Measurements from ENCODE around the gene PITPNM3. TPM values are rescaled to one million over a fixed set of nuclear protein-coding genes. Genes with fewer than 3 reads are reported as not detected.

Gene PITPNM3
- total and polyA plus RNA-seq, 2 of the 8 experiments (the other 6 are each of a cell fraction or from before 2014, with no cell fraction given) = 1.7 to 3.1 TPM

DNA sequence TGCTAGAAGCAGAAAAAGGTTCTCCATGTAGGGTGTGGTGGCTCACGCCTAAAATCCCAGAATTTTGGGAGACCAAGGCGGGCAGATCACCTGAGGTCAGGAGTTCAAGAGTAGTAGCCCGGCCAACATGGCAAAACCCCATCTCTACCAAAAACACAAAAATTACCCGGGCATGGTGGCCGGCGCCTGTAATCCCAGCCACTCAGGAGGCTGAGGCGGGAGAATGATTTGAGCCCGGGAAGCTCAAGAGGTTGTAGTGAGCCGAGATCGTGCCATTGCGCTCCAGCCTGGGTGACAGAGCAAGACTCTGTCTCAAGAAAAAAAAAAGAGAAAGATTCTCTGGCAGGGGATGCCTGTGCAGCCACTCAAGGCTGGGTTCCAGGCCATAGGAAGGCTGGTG is 54.2 kb downstream of the PITPNM3 start:
- Histone ChIP-seq H2AK5ac (ENCODE audit: low read depth, low read length) (no peak overlapping the region), H3K4me3 (ENCODE audit: extremely low read depth in 1 of 4, insufficient read depth in 2 of 4, low read depth in 3 of 4, low read length in 4 of 4) (no peak overlapping the region)
- CTCF ChIA-PET (ENCODE audit: partially characterized antibody) = interaction anchor here (0.6 to 3.6 kb wide), 2 partner anchors 30 to 494 kb away, joined by 3 to 11 read pairs; no protein-coding TSS in a partner anchor
- TF ChIP-seq SAP30 (IDR thresholded peaks at IDR 0.05; ENCODE audit: insufficient read depth, insufficient replicate concordance, low read length) (no peak), KDM1A (IDR thresholded peaks at IDR 0.05; ENCODE audit: borderline replicate concordance, low read length) (no peak), GABPA (IDR thresholded peaks at IDR 0.05; ENCODE audit: borderline replicate concordance, insufficient read depth, low read length) (no peak), TBP (IDR thresholded peaks at IDR 0.05; ENCODE audit: low read depth, low read length) (no peak), SP1 (IDR thresholded peaks at IDR 0.05; ENCODE audit: low read depth, low read length) (no peak), RAD21 (IDR thresholded peaks at IDR 0.05 in 1 of 2, conservative IDR thresholded peaks at IDR 0.05 in 1 of 2; ENCODE audit: low read depth in 2 of 2, low read length in 2 of 2) (no peak), CEBPB (IDR thresholded peaks at IDR 0.05; ENCODE audit: low read depth, low read length) (no peak), FOSL1 (IDR thresholded peaks at IDR 0.05; ENCODE audit: insufficient read depth, low read depth, low read length) (no peak), ASH2L (IDR thresholded peaks at IDR 0.05; ENCODE audit: low read length) (no peak), KDM5A (IDR thresholded peaks at IDR 0.05; ENCODE audit: low read length) (no peak), KDM4A (IDR thresholded peaks at IDR 0.05; ENCODE audit: low read depth, low read length, severe bottlenecking) (no peak), CBX8 (IDR thresholded peaks at IDR 0.05; ENCODE audit: borderline replicate concordance, low read depth, low read length) (no peak)
- TF ChIP-seq, protein P1, sequence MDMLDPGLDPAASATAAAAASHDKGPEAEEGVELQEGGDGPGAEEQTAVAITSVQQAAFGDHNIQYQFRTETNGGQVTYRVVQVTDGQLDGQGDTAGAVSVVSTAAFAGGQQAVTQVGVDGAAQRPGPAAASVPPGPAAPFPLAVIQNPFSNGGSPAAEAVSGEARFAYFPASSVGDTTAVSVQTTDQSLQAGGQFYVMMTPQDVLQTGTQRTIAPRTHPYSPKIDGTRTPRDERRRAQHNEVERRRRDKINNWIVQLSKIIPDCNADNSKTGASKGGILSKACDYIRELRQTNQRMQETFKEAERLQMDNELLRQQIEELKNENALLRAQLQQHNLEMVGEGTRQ (IDR thresholded peaks at IDR 0.05; ENCODE audit: low read length) = no peak

More for the DNA sequence above, 54.2 kb downstream of the PITPNM3 start:
- no peaks in the 10 kb centered on the region for H3K36me3 ChIP-seq (ENCODE audit: control insufficient read depth in 2 of 4, insufficient read depth in 4 of 4, low read length in 3 of 4)
- 82% methylated on average over 6 of the region's 11 CpGs; no CpG with 5 or more reads in 1 of the 2 experiments for WGBS, 2 experiments (ENCODE audit: extremely low coverage in 1 of 2, insufficient coverage in 1 of 2, insufficient read length in 1 of 2, insufficient replicate concordance in 2 of 2, low coverage in 1 of 2, low lambda C conversion rate in 2 of 2, missing lambda C conversion rate in 1 of 2)
- no peak overlapping the region for H4K91ac ChIP-seq (replicated peaks; ENCODE audit: insufficient read length, low read length)
- H3K4me1 ChIP-seq (replicated peaks in 1 of 4; ENCODE audit: control insufficient read depth in 3 of 4, insufficient read depth in 4 of 4, low read length in 3 of 4) = peaks cover 0 to 16% (median 5%) of the 10 kb centered on the region in 4 experiments; a peak in 5 of 7 replicates
- H2BK120ac ChIP-seq (replicated peaks; ENCODE audit: low read depth, low read length) = no peak overlapping the region
- FAIRE-seq (no peak), DNase-seq (ENCODE audit: low read depth in 1 of 2, low spot score in 2 of 2) (no peak)
- no peak overlapping the region for H2AFZ ChIP-seq (ENCODE audit: low read length)
- no peaks in the 10 kb centered on the region for H4K20me1 ChIP-seq (replicated peaks in 1 of 2; ENCODE audit: control insufficient read depth in 1 of 2, insufficient read depth in 2 of 2, low read length in 2 of 2)
- no peaks in the 10 kb centered on the region for H3K23me2 ChIP-seq (ENCODE audit: low read depth, low read length)
- H3K56ac ChIP-seq (replicated peaks; ENCODE audit: insufficient read length, low read depth, low read length) = no peak overlapping the region
- no peak overlapping the region for H4K8ac ChIP-seq (ENCODE audit: extremely low read depth, insufficient read depth, low read length)
- no peak overlapping the region for H3K18ac ChIP-seq (ENCODE audit: extremely low read depth, low read length)
- no peak overlapping the region for H2BK20ac ChIP-seq (ENCODE audit: low read length)
- H2BK15ac ChIP-seq (ENCODE audit: low read length) = no peak overlapping the region
- no peak overlapping the region for H2BK12ac ChIP-seq (ENCODE audit: low read depth, low read length)
- H4K5ac ChIP-seq (ENCODE audit: insufficient read length, low read depth, low read length) = no peak overlapping the region
- no peak overlapping the region for H3K27ac ChIP-seq (ENCODE audit: low read depth, low read length)
- no peak overlapping the region for H2BK5ac ChIP-seq (ENCODE audit: low read depth, low read length)
- no peak overlapping the region for H3K9ac ChIP-seq (replicated peaks in 1 of 4; ENCODE audit: extremely low read depth in 1 of 4, low read depth in 3 of 4, low read length in 3 of 4)
- H3K79me2 ChIP-seq (ENCODE audit: control insufficient read depth in 1 of 2, insufficient read depth in 2 of 2, low read length in 2 of 2) = no peaks in the 10 kb centered on the region
- no peak overlapping the region for H3K23ac ChIP-seq (ENCODE audit: insufficient read length)
- POLR2A ChIA-PET (ENCODE audit: partially characterized antibody) = no interaction called here
- H3K14ac ChIP-seq (ENCODE audit: insufficient read length) = no peak overlapping the region
- no peak overlapping the region for H3K4ac ChIP-seq (replicated peaks; ENCODE audit: insufficient read length, low read depth, low read length)
- H3K79me1 ChIP-seq (ENCODE audit: low read depth, low read length) = no peaks in the 10 kb centered on the region
- H3K9me3 ChIP-seq (ENCODE audit: insufficient read depth in 2 of 2, low read depth in 1 of 2, low read length in 1 of 2) = no peaks in the 10 kb centered on the region; a peak in 1 of 4 replicates
- no peaks in the 10 kb centered on the region for H3K27me3 ChIP-seq (replicated peaks in 1 of 4; ENCODE audit: control insufficient read depth in 3 of 4, extremely low read depth in 1 of 4, insufficient read depth in 3 of 4, low read length in 3 of 4)
- no peak overlapping the region for H3K4me2 ChIP-seq (ENCODE audit: insufficient read depth in 1 of 2, low read depth in 2 of 2, low read length in 2 of 2)
